Fibroblast of lung (primary cell): Measurements from ENCODE around the gene ARFIP1. TPM values are rescaled to one million over a fixed set of nuclear protein-coding genes. Genes with fewer than 3 reads are reported as not detected.
"Not testable (repeated sequence)": the region's sequence is repeated elsewhere in the genome, so short reads cannot be mapped to it uniquely, and the experiment has no call there.

ENCODE experiments used
- DNase-seq, 2 donors: peaks; one replicate each; pipeline versions ENCODE4 v3.0.0 to v3.0.0-alpha.2; 2010; ENCODE audit warnings: low read depth in 2 of 2
- H2AFZ ChIP-seq: 2 replicates; pipeline ENCODE4 v1.5.1; 2012; ENCODE audit warnings: low read length, control low read depth, inconsistent platforms
- H3K27ac ChIP-seq: 2 replicates; pipeline ENCODE4 v1.5.1; 2011; ENCODE audit warnings: low read length, control low read depth; ENCODE audit not compliant: insufficient read depth
- H3K27me3 ChIP-seq: 2 replicates; pipeline ENCODE4 v1.5.1; 2011; ENCODE audit warnings: mild to moderate bottlenecking, low read length; ENCODE audit not compliant: control insufficient read depth, insufficient read depth
- H3K36me3 ChIP-seq: 2 replicates; pipeline ENCODE4 v1.5.1; 2011; ENCODE audit warnings: low read length; ENCODE audit not compliant: control insufficient read depth, insufficient read depth
- H3K4me1 ChIP-seq: 2 replicates; pipeline ENCODE4 v1.5.1; 2011; ENCODE audit warnings: low read length; ENCODE audit not compliant: control insufficient read depth, insufficient read depth; ENCODE audit errors: extremely low read depth
- H3K4me2 ChIP-seq: 2 replicates; pipeline ENCODE4 v1.5.1; 2011; ENCODE audit warnings: low read length, control low read depth; ENCODE audit not compliant: insufficient read depth; ENCODE audit errors: extremely low read depth
- H3K4me3 ChIP-seq, 4 experiments: fragments of 200-600 bp in 1 of 4; sonication (generic) in 1 of 4; replicated peaks in 1 of 4; 2 replicates each; pipeline ENCODE4 v1.5.1; 2011 to 2016; ENCODE audit warnings: low read length in 4 of 4, low read depth in 3 of 4, mild to moderate bottlenecking in 3 of 4, control low read depth in 2 of 4, inconsistent platforms in 1 of 4, mixed read lengths in 1 of 4; ENCODE audit not compliant: insufficient read depth in 1 of 4; ENCODE audit errors: control extremely low read depth in 1 of 4
- H3K79me2 ChIP-seq: 2 replicates; pipeline ENCODE4 v1.5.1; 2012; ENCODE audit warnings: mild to moderate bottlenecking, low read length, inconsistent platforms; ENCODE audit not compliant: control insufficient read depth, insufficient read depth
- H3K9ac ChIP-seq: 2 replicates; pipeline ENCODE4 v1.5.1; 2011; ENCODE audit warnings: mild to moderate bottlenecking, low read length, control low read depth; ENCODE audit not compliant: insufficient read depth
- H3K9me3 ChIP-seq: 2 replicates; pipeline ENCODE4 v1.5.1; 2012; ENCODE audit warnings: low read depth, low read length; ENCODE audit not compliant: control insufficient read depth, insufficient read depth
- H4K20me1 ChIP-seq: 2 replicates; pipeline ENCODE4 v1.5.1; 2011; ENCODE audit warnings: low read length; ENCODE audit not compliant: control insufficient read depth, insufficient read depth; ENCODE audit errors: extremely low read depth
- CTCF ChIP-seq, 2 donors: IDR thresholded peaks in 1 of 2; conservative IDR thresholded peaks in 1 of 2; 1 replicate in 1 of 2; 2 replicates in 1 of 2; pipeline ENCODE4 v1.5.1; 2011 to 2012; ENCODE audit warnings: low read length in 2 of 2, control low read depth in 1 of 2, inconsistent platforms in 1 of 2, low read depth in 1 of 2, mild to moderate bottlenecking in 1 of 2
- EZH2 ChIP-seq: IDR thresholded peaks from 2 replicates; pipeline ENCODE4 v1.5.1; 2012; ENCODE audit warnings: low read length, control low read depth, mild to moderate bottlenecking; ENCODE audit errors: missing control alignments
- polyA plus RNA-seq, 2 donors: library from polyadenylated mRNA; depleted of rRNA in 1 of 2; stranded (reverse) in 1 of 2; unstranded in 1 of 2; fragments of >200 nt; gene quantifications; 2 replicates each; pipeline ENCODE4 v1.2.1, GENCODE V29; 2011 to 2012; ENCODE audit warnings: missing spikeins in 1 of 2
- total RNA-seq: library from RNA; depleted of rRNA; stranded (reverse); fragments of >200 nt; gene quantifications from 2 replicates; pipeline ENCODE4 v1.2.1, GENCODE V29; 2014

Gene ARFIP1
- total and polyA plus RNA-seq, 2 donors (not counting 1 experiment from before 2014, with no cell fraction given) = 35.6 to 40.8 TPM

- no peaks in the 10 kb centered on the region for H3K4me1 ChIP-seq
- H3K4me3 ChIP-seq = no peak overlapping the region
- H3K9ac ChIP-seq = no peak overlapping the region
- no peaks in the 10 kb centered on the region for H3K27me3 ChIP-seq
- no peaks in the 10 kb centered on the region for H4K20me1 ChIP-seq
- TF ChIP-seq EZH2 (no peak), CTCF (conservative IDR thresholded peaks at IDR 0.05 in 1 of 2, IDR thresholded peaks at IDR 0.05 in 1 of 2; ENCODE audit: low read depth in 1 of 2, low read length in 2 of 2) (no peak)
- no peak overlapping the region for H2AFZ ChIP-seq
- H3K36me3 ChIP-seq = no peaks in the 10 kb centered on the region
- no peaks in the 10 kb centered on the region for H3K79me2 ChIP-seq
- H3K27ac ChIP-seq = no peak overlapping the region
- no peak for DNase-seq
- H3K9me3 ChIP-seq = no peaks in the 10 kb centered on the region
- H3K4me2 ChIP-seq = no peak overlapping the region
These were observed 73.5 kb downstream of the ARFIP1 start for GRCh38 chr4:152853293-152853692.

GRCh38 chr4:152854016-152854415, 74.3 kb downstream of the ARFIP1 start:
- H4K20me1 ChIP-seq, H3K9me3 ChIP-seq, H3K4me2 ChIP-seq, H3K4me1 ChIP-seq, H3K79me2 ChIP-seq, H2AFZ ChIP-seq, H3K9ac ChIP-seq, H3K27ac ChIP-seq, H3K27me3 ChIP-seq, H3K4me3 ChIP-seq, DNase-seq, H3K36me3 ChIP-seq: not testable (repeated sequence)

GRCh38 chr4:152856960-152857359, 77.2 kb downstream of the ARFIP1 start:
- no peaks in the 10 kb centered on the region for H3K79me2 ChIP-seq
- no peak overlapping the region for H3K4me2 ChIP-seq
- H4K20me1 ChIP-seq = no peaks in the 10 kb centered on the region
- H3K4me1 ChIP-seq = no peaks in the 10 kb centered on the region
- TF ChIP-seq EZH2 = no peak
- TF ChIP-seq CTCF (conservative IDR thresholded peaks at IDR 0.05 in 1 of 2, IDR thresholded peaks at IDR 0.05 in 1 of 2; ENCODE audit: low read depth in 1 of 2, low read length in 2 of 2) = no peak
- no peak overlapping the region for H2AFZ ChIP-seq
- H3K9me3 ChIP-seq = no peaks in the 10 kb centered on the region
- DNase-seq = no peak
- H3K27me3 ChIP-seq = no peaks in the 10 kb centered on the region
- H3K4me3 ChIP-seq = no peak overlapping the region
- no peak overlapping the region for H3K27ac ChIP-seq
- no peak overlapping the region for H3K9ac ChIP-seq
- no peaks in the 10 kb centered on the region for H3K36me3 ChIP-seq

- Histone ChIP-seq H3K4me2 (no peak overlapping the region), H3K9me3 (no peaks in the 10 kb centered on the region), H4K20me1 (no peaks in the 10 kb centered on the region), H3K9ac (no peak overlapping the region), H3K27ac (no peak overlapping the region), H3K79me2 (no peaks in the 10 kb centered on the region), H3K27me3 (no peaks in the 10 kb centered on the region), H3K36me3 (no peaks in the 10 kb centered on the region), H3K4me1 (no peaks in the 10 kb centered on the region), H3K4me3 (no peak overlapping the region), H2AFZ (no peak overlapping the region)
- no peak for DNase-seq
- TF ChIP-seq EZH2 = no peak
- TF ChIP-seq CTCF (conservative IDR thresholded peaks at IDR 0.05 in 1 of 2, IDR thresholded peaks at IDR 0.05 in 1 of 2; ENCODE audit: low read depth in 1 of 2, low read length in 2 of 2) = no peak
These were observed 79.2 kb downstream of the ARFIP1 start for GRCh38 chr4:152858934-152859333.
